ENCODE data around the gene LDLRAD3. TPM values are rescaled to one million over a fixed set of nuclear protein-coding genes. Genes with fewer than 3 reads are reported as not detected.
"Not testable (repeated sequence)": the region's sequence is repeated elsewhere in the genome, so short reads cannot be mapped to it uniquely, and the experiment has no call there.

The LDLRAD3 gene
- total and polyA plus RNA-seq, 12 donors, result 5.4 to 16.7 (median 10.2) TPM

DNA sequence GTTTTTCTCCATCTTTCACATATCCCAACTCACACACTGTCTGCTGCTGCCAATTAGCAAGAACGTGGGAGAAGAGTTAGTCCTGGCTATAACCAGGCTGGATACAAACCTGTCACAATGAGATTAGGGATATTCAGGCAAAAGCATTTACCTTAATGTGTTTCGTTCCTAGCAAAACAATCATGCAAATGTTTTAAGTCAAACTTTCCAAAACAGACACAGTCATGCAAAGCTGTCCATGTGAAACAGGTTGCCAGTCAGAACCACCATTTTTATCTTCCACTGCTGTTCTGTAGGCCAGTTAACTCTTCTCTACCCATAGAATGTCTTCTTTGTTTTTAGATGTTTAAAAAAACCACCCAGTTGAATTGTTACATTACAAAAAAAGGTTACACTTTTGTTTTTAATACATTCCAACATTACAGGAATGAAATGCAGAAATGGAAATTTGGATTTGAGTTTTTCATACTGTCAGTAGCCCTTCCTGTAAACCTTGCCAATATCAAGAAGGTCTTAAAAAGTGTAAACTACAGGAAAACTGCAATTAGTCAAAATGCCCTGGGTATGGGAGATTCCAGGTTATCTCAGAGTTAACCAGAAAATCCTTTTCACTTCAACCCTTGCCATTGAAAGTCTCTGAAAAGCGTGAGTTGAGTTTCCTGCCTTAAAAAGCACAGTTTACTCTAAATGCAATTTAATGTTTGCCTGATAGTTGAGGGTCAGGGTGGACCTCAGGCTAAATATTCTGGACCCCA lies 34.2 kb upstream of the LDLRAD3 start:
- no peak overlapping the region for H3K4me3 ChIP-seq
- TF ChIP-seq POLR2A (IDR thresholded peaks at IDR 0.05), result no peak
- TF ChIP-seq, protein P1, sequence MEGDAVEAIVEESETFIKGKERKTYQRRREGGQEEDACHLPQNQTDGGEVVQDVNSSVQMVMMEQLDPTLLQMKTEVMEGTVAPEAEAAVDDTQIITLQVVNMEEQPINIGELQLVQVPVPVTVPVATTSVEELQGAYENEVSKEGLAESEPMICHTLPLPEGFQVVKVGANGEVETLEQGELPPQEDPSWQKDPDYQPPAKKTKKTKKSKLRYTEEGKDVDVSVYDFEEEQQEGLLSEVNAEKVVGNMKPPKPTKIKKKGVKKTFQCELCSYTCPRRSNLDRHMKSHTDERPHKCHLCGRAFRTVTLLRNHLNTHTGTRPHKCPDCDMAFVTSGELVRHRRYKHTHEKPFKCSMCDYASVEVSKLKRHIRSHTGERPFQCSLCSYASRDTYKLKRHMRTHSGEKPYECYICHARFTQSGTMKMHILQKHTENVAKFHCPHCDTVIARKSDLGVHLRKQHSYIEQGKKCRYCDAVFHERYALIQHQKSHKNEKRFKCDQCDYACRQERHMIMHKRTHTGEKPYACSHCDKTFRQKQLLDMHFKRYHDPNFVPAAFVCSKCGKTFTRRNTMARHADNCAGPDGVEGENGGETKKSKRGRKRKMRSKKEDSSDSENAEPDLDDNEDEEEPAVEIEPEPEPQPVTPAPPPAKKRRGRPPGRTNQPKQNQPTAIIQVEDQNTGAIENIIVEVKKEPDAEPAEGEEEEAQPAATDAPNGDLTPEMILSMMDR (IDR thresholded peaks at IDR 0.05), result no peak
- intact Hi-C loops (cut with DNase I), result no loop called here
- no peaks in the 10 kb centered on the region for H3K27me3 ChIP-seq
- H3K4me1 ChIP-seq (replicated peaks in 1 of 2), result peaks cover 7 to 26% of the 10 kb centered on the region in 2 donors
- no peaks in the 10 kb centered on the region for H3K36me3 ChIP-seq (replicated peaks in 1 of 2)
- DNase-seq, result no peak
- peak overlapping the region in 2 of 5 donors; percentile 6 to 52 for H3K27ac ChIP-seq
- H3K9me3 ChIP-seq (replicated peaks in 1 of 3), result no peaks in the 10 kb centered on the region
- WGBS, 4 donors, result 61 to 70% (median 67%) methylated on average over 3 of the region's 3 CpGs

DNA sequence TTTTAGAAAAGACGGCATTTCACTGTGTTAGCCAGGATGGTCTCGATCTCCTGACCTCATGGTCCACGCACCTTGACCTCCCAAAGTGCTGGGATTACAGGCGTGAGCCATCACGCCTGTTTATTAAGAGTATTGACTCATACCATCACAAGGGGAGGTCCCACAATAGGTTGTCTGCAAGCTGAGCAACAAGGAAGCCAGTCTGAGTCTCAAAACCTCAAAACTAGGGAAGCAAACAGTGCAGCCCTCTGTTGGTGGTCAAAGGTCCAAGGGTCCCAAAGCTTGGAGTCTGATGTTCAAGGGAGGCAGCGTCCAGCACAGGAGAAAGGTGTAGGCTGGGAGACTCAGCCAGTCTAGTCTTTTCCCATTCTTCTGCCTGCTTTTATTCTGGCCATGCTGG lies 32.8 kb upstream of the LDLRAD3 start:
- Histone ChIP-seq H3K9me3 (replicated peaks in 1 of 3) (no peaks in the 10 kb centered on the region), H3K27me3 (no peaks in the 10 kb centered on the region), H3K36me3 (replicated peaks in 1 of 2) (no peaks in the 10 kb centered on the region), H3K4me1 (replicated peaks in 1 of 2) (peaks cover 7 to 26% of the 10 kb centered on the region in 2 donors), H3K4me3 (no peak overlapping the region), H3K27ac (peak overlapping the region in 1 of 5 donors; percentile 16)
- peak in 1 of 7 donors; percentile 7 for DNase-seq
- WGBS, 4 donors, result 79 to 96% (median 91%) methylated on average over 6 of the region's 6 CpGs
- intact Hi-C loops (cut with DNase I), result no loop called here
- TF ChIP-seq POLR2A (IDR thresholded peaks at IDR 0.05), result no peak
- TF ChIP-seq, protein P1 (IDR thresholded peaks at IDR 0.05), result no peak

DNA sequence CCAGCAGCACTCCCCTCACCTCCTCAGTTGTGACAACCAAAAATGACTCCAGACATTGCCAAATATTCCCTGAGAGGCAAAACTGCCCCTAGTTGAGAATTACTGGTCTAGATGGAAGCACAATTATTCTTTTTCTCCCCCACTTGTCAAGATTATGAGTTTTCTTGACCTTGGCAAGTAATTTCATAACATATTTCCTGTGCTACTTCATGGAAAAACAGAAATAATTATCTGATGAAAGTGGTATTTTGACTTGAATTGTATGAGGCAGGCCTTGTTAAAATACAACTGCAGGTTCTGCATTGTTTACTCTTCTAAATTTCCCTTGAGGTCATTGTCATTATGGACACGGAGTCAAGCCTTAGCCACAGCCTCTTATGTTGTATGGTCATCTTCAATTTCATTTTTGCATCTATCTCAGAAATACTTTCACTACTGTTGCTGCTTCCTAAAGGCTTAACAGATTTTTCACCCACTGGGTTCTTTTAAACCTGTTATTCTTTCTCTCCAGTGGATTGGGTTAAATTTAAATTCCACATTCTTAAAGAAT lies 32.2 kb upstream of the LDLRAD3 start:
- no peak for DNase-seq

GRCh38 chr11:35912436-35912835 lies 31.4 kb upstream of the LDLRAD3 start:
- H3K4me1 ChIP-seq (replicated peaks in 1 of 2), result peaks cover 7 to 26% of the 10 kb centered on the region in 2 donors
- H3K9me3 ChIP-seq (replicated peaks in 1 of 3); H3K36me3 ChIP-seq (replicated peaks in 1 of 2); intact Hi-C loops (cut with DNase I); H3K4me3 ChIP-seq; H3K27ac ChIP-seq; DNase-seq; H3K27me3 ChIP-seq: not testable (repeated sequence)
- 91 to 96% (median 94%) methylated on average over 7 of the region's 7 CpGs for WGBS, 4 donors

More for the DNA sequence above, 32.2 kb upstream of the LDLRAD3 start:
- 31 to 52% (median 44%) methylated on average over 1 of the region's 1 CpG for WGBS, 4 donors
- H3K36me3 ChIP-seq (replicated peaks in 1 of 2), result no peaks in the 10 kb centered on the region
- no peaks in the 10 kb centered on the region for H3K9me3 ChIP-seq (replicated peaks in 1 of 3)
- H3K4me1 ChIP-seq (replicated peaks in 1 of 2), result peaks cover 7 to 26% of the 10 kb centered on the region in 2 donors
- no peak for TF ChIP-seq POLR2A (IDR thresholded peaks at IDR 0.05)
- intact Hi-C loops (cut with DNase I), result no loop called here
- H3K27me3 ChIP-seq, result no peaks in the 10 kb centered on the region
- no peak overlapping the region for H3K4me3 ChIP-seq
- H3K27ac ChIP-seq, result peak overlapping the region in 1 of 5 donors; percentile 16

GRCh38 chr11:35912883-35913624 lies 30.8 kb upstream of the LDLRAD3 start:
- no peak for TF ChIP-seq POLR2A (IDR thresholded peaks at IDR 0.05)
- TF ChIP-seq, protein P1 (IDR thresholded peaks at IDR 0.05), result no peak
- DNase-seq, result no peak
- Histone ChIP-seq H3K4me1 (replicated peaks in 1 of 2) (peaks cover 4 to 21% of the 10 kb centered on the region in 2 donors), H3K4me3 (no peak overlapping the region), H3K27me3 (no peaks in the 10 kb centered on the region), H3K27ac (no peak overlapping the region), H3K9me3 (replicated peaks in 1 of 3) (no peaks in the 10 kb centered on the region), H3K36me3 (replicated peaks in 1 of 2) (no peaks in the 10 kb centered on the region)
- intact Hi-C loops (cut with DNase I), result no loop called here

Measured in adrenal gland (tissue), 12 donors.